Measurements from ENCODE around the gene ZNF280D.
"Not testable (repeated sequence)": the region's sequence is repeated elsewhere in the genome, so short reads cannot be mapped to it uniquely, and the experiment has no call there.

The ZNF280D gene, protein sequence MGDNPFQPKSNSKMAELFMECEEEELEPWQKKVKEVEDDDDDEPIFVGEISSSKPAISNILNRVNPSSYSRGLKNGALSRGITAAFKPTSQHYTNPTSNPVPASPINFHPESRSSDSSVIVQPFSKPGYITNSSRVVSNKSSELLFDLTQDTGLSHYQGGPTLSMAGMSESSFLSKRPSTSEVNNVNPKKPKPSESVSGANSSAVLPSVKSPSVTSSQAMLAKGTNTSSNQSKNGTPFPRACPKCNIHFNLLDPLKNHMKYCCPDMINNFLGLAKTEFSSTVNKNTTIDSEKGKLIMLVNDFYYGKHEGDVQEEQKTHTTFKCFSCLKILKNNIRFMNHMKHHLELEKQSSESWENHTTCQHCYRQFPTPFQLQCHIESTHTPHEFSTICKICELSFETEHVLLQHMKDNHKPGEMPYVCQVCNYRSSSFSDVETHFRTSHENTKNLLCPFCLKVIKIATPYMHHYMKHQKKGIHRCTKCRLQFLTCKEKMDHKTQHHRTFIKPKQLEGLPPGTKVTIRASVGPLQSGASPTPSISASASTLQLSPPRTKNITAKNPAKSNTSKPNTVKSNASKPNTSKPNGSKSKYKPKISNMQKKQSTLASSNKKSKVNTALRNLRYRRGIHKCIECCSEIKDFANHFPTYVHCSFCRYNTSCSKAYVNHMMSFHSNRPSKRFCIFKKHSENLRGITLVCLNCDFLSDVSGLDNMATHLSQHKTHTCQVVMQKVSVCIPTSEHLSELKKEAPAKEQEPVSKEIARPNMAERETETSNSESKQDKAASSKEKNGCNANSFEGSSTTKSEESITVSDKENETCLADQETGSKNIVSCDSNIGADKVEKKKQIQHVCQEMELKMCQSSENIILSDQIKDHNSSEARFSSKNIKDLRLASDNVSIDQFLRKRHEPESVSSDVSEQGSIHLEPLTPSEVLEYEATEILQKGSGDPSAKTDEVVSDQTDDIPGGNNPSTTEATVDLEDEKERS

DNA sequence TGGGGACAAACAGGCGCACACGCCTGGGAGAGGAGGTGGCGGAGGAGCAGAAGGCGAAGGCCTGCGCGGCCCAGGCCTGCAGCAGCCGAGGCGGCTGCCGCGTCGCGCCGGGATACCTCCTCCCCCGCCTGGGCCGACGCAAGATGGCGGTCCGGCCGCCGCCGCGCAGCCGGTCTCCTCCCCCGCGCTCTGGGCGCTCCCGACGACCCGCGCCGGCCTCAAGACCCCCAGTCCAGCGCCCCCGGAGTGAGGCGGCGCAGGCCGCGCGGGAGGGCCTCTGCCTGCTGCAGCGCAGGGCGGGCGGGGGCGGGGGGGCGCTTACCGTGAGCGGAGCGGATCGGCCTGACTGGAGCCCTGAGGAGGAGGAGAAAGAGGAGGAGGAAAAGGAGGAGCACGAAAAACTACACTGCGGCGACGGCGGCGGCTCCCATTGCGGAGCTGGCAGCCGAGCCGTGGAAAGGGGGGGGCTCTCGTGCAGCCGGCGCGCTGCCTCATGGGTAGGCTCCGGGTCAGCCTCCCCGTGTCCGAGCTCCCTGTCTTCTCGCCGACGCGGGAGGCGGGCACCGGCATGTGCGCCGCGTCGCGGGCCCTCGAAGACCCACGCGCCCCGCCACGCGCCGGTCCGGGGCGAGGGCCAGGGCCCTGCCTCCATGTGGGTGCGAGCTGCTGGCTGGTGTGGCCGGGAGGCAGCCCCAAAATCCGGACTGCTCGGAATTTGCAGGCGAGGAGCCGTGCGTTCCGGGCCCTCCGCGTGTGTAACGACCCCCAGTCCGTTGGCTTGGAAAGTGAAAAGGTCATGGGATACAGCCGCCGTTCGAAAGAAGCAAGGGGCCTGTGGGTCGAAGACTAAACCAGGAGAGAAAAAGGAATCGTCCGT, at the start of gene ZNF280D:
TSS of gene ZNF280D (minus strand) at position 374 of the 877 bp plus-strand sequence. CDS start 26,400 bp downstream, outside the sequence.
- DNase-seq (ENCODE audit: low read depth in 4 of 4, low spot score in 1 of 4), result peak; percentile 44 to 73 (median 62)

DNA sequence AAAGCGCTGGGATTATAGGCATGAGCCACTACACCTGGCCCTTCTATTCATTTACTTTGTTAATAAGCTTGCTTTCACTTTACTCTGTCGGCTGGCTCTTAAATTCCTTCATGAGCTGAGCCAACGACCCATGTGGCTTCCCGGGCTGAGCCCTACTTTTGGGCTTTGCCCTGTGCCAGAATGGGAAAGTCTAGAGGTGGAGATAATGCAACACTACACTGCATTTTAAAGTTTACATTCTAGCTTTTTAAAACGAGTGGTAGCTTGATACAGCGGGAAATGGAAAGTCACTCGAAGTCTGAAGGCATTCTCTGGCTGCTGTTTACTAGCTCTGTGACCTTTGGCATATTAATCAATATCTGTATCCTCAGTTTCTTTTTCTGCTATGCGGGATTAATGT, 49.0 kb upstream of the ZNF280D start:
- DNase-seq (ENCODE audit: low read depth in 4 of 4, low spot score in 1 of 4), result no peak

DNA sequence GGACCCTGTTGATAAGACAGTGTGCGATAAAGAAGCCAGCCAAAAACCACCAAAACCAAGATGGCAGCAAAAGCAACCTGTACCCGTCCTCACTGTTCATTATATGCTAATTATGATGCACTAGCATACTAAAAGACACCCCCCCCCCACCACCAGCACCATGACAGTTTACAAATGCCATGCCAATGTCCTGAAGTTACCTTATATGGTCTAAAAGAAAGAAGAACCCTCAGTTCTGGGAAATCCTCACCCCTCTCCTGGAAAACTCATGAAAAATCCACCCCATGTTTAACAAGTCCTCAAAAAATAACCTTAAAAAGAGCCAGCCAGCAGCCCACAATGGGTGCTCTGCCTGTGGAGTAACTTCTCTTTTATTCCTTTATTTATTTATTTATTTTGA, 48.4 kb upstream of the ZNF280D start:
- no peak for DNase-seq (ENCODE audit: low read depth in 4 of 4, low spot score in 1 of 4)

DNA sequence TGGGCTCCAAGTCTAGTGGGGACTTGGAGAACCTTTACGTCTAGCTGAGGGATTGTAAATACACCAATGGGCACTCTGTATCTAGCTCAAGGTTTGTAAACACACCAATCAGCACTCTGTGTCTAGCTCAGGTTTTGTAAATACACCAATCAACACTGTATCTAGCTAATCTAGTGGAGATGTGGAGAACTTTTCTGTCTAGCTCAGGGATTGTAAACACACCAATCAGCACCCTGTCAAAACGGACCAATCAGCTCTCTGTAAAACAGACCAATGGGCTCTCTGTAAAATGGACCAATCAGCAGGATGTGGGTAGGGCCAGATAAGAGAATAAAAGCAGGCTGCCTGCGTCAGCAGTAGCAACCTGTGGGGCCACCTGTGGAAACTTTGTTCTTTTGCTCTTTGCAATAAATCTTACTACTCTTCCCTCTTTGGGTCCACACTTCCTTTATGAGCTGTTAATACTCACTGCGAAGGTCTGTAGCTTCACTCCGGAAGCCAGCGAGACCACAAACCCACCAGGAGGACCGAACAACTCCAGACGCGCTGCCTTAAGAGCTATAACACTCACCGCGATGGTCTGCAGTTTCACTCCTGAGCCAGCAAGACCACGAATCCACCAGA, 46.9 kb upstream of the ZNF280D start:
- DNase-seq (ENCODE audit: low read depth in 4 of 4, low spot score in 1 of 4), result not testable (repeated sequence)

DNA sequence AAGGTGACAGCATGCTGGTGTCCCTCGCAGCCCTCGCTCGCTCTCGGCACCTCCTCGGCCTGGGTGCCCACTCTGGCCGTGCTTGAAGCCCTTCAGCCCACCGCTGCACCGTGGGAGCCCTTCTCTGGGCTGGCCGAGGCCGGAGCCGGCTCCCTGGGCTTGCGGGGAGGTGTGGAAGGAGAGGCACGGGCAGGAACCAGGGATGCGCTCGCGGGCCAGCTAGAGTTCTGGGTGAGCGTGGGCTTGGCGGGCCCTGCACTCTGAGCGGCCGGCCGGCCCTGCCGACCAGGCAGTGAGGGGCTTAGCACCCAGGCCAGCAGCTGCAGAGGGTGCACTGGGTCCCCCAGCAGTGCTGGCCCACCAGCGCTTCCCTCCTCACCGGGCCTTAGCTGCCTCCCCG, 46.1 kb upstream of the ZNF280D start:
- DNase-seq (ENCODE audit: low read depth in 4 of 4, low spot score in 1 of 4), result not testable (repeated sequence)

DNA sequence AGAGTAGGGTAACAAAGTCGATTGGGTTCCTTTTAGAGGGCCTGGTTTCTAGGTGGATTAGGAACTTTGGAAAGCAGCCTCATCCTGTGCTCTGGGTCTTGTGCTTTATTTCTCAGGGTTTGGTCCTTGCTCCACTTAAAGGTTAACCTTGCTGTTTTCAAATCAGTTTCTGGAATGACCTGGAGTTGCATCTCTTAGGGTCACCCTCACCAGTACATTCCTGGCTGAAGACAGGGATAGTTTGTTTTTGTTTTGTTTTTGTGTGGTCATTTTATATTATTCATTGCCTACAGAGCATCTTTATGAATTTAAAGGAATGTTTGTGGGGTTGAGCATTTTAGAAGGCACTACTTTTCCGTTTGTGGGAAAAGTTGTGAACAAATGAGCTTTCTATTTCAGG, 45.5 kb upstream of the ZNF280D start:
- no peak for DNase-seq (ENCODE audit: low read depth in 4 of 4, low spot score in 1 of 4)

DNA sequence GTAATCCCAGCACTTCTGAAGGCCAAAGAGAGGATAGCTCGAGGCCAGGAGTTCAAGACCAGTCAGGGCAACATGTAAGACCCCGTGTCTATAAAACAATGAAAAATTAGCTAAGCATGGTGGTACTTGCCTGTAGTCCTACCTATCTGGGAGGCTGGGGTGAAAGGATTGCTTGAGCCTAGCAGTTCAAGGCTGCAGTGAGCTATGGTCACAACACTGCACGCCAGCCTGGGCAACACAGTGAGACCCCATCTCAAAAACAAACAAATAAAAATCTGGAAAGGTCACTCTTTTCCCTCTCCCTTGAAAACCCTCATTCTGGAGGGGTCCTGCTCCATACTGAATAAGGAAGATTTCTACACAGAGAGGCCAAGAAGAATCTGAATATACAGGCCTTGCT, 43.5 kb upstream of the ZNF280D start:
- no peak for DNase-seq (ENCODE audit: low read depth in 4 of 4, low spot score in 1 of 4)

DNA sequence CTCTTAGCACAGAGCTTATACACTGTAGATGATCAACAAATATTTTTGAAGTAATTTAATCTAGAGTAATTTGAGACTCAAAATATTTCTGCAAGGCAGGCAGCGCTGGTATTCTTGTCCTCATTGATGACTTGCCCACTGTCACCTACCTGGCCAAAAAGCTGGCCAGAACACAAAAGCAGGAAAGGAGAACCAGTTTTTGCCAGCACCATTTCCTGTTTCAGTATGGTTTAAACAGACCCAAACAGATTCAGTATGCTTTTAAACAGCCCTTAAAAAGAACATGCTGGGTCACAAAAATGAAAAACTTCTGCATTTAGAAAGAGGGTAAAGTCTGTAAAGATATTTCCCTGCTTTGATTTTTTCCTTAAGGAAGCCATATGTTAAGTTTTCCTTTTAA, 42.3 kb upstream of the ZNF280D start:
- no peak for DNase-seq (ENCODE audit: low read depth in 4 of 4, low spot score in 1 of 4)

DNA sequence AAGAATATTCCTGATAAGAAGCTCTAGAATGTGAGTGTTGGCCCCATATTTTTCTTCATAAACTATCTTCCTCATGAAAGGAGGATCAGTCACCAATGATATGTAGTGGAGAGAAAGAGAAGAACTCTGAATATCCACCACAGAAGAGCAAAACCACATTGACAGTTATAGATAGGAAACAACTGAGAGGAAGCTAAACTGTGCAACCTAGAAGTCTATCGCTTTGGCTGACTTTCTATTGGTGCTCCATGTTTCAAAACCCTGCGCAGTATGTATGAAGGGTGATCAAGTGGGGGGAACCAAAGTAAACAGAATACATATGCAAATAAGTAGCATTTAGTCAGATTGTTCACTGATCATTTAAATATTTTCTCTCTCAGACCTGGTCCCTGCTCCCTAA, 41.0 kb upstream of the ZNF280D start:
- no peak for DNase-seq (ENCODE audit: low read depth in 4 of 4, low spot score in 1 of 4)

DNA sequence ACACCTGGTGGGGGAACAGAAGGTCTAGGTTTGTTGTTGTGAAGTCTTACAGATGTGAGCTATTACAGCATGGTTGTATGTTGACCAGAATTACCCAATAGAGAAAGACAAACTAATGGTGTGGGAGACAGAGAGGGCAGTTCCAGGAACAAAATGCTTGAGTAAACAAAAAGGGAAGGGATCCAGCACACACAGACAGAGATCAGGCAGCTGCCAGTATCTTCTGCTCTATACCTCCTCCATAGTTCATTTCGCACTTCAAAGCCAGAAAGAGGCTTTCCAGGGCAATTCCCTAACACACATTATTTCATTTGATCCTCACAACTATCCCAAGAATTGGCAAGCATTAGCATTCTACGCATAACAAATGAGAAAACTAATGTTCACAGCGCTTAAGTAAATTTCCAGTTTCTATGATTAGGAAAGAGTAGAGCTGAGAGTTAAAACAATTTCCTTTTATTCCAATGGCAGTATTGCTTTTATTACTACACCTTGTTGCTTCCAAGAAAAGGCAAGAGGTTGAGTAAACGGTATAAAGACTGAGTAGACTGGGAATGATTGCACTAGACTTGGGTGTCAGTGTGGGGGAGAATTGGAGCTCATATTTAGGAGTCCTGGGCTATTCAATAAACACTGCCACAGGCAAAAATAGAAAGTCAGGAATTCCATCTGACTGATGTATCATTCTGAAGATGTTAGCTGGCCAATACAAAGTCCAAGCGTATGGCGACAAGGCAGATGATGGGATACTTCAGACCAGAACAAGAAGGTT, 39.7 kb upstream of the ZNF280D start:
- no peak for DNase-seq (ENCODE audit: low read depth in 4 of 4, low spot score in 1 of 4)

DNA sequence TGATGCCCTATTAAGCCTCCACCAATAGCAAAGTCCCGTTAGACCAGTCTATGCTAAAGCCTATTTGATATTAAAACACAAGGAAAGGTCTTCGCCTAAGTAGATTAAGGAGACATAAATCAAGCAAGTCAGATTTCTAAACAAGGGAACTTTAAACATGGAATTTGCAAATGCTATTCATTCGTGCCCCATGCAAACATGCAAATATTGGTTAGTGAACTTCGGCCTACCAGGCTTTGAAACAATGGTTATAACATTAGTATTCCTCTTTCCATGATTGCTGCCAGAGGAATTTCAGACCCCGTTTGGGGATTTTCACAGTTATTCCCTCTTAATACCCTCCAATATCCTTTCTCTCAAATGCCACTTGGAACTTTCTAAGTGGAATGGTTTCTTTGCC, 36.9 kb upstream of the ZNF280D start:
- DNase-seq (ENCODE audit: low read depth in 4 of 4, low spot score in 1 of 4), result no peak

DNA sequence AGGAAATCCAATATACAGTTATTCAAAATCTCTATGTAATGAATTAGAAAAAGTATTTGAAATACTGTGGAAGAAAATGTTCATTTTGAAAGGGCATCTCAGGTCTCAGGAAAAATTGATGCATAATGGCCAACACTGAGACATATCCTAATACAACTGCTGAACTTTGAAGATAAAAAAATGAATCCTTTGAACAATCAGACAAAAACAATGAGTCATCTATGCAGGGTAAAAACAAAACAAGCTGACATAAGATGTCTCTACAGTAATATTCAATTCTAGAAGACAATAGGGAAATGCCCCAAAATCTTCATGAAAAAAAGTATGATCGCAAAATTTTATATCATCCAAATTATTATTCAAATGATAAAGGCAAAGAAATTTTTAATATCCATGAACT, 34.0 kb upstream of the ZNF280D start:
- no peak for DNase-seq (ENCODE audit: low read depth in 4 of 4, low spot score in 1 of 4)

DNA sequence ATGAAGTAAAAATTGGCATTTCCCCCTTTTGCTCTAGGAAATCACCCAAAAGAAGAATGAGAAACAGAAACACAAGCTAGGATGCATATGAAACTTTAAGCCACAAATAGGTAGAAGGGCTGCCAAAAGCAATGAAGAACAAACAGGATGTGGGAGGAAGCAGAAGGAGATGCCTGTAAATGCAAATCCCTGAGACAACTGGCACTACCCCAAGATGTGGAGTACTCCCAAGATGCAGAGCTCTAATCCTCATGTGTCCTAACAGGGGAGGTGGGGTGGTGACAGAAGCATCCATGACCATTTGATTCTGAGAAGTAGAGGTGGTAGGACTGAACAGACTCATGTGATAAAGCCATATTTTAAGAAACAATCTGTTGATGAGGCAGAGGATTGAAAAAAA, 31.9 kb upstream of the ZNF280D start:
- no peak for DNase-seq (ENCODE audit: low read depth in 4 of 4, low spot score in 1 of 4)

DNA sequence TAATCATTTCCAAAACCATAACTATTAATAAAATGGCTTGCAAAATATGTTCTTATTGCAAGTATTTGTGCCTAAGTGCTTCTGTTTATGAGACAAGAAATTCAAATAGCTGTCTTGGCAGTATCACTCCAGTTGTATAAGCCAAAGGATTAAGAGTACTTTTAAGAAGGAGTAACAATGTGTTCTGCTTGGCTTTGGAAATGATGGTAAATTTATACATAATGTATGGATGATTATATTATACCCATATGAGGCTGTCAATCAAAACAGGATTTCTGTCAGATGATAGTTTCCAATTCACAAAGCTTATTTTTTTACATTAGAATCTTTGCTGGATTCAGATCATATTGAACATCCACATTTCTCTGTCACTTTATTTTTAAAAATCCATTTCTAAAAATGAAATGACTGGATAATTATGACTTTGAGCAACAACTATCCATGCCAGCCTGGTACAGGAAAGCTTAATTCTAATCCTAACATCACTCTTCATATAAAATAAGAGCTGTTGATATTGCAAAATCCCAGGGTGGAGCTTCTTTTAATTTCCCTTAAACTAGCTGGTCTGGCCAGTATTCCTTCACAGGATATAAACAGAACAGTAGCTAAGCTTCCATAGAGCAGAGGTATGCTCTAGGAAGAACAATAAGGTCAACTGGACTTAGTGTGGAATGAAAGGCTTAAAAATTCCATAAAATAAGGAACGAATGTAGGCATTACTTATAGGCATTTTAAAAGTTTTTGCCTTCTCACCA, 30.0 kb upstream of the ZNF280D start:
- DNase-seq (ENCODE audit: low read depth in 4 of 4, low spot score in 1 of 4), result no peak

DNA sequence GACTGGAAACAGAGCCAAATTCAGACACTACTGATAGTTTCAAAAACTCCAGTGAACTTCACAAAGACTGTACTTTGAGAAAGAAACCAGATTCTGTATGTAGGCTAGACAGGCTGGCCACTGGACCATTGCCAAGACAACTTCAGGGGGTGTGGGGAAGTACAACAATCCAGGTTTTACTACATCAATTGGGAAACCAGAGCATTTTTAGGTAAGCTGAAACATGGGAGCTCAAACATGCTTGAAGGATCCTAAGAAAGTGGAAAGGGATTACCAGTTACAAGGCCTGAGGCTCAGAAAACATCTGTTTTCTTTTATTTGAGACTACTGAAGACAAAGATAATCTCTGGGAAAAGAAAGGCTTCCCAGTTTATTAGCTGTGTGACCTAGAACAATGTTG, 26.9 kb upstream of the ZNF280D start:
- DNase-seq (ENCODE audit: low read depth in 4 of 4, low spot score in 1 of 4), result no peak

DNA sequence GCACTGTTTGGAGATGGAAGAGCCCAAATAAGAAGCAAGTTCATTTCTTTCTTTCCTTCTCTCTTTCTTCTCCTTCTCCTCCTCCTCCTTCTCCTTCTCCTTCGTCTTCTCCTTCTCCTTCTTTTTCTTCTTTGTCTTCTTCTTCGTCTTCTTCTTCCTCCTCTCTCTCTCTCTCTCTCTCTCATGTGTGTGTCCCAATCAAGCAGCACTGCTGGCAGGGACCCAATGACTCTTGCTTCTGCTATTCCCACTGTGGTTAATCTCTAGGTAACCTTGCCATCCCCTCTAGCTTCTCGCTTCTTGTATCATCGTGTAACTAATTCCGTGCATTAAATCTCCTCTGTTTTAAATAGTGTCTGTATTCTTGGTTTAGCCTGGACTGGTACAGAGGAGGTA, 26.1 kb upstream of the ZNF280D start:
- DNase-seq (ENCODE audit: low read depth in 4 of 4, low spot score in 1 of 4), result no peak

DNA sequence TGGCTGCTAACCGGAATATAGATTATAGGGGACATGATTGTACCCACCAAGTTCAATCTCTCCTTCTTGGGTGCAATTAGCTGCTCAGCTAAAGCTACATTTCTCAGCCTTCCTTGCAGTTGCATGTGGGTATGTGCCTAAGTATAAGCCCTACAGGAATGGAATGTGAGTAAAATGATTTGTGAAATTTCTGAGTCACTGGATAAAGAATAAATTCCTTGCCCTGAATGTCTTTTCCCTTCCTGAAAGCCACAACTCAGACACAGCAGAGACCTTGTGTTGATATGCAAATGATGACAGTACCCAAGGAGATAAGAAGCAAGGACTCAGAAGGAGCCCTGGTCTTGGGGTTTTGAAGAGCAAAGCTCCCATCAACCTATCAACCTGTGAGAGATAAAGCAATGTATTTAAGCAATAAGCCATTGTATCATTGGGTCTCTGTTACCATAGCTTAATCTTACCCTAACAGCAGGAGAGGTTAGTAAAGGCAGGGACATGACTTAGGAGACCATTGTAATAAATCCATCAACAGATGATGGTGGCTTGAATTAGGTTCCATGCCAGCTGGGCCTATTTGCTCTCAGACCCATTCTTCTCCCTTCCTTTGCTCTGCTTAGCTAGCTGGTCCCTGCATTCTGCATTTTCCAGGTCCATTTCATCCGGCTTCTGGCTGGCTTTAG, 25.6 kb upstream of the ZNF280D start:
- DNase-seq (ENCODE audit: low read depth in 4 of 4, low spot score in 1 of 4), result no peak

DNA sequence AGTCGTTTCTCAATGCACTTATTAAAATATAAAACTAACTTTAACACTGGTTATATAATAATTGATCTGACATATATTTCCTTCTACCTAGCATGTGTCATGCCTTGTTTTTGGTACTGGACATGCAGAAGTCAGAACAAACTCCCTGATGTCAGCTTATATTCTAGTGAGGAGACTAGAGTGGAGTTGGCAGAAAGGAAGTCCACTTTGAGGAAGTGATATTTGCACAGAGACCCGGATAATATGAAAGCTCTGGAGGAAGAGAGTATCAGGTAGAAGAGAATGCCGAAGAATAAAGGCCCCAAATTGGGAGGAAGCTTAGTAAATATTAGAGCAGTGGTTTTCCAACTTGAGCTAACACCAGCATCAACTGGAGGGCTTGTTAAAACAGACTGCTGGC, 24.6 kb upstream of the ZNF280D start:
- no peak for DNase-seq (ENCODE audit: low read depth in 4 of 4, low spot score in 1 of 4)

All from stimulated activated CD4-positive, alpha-beta T cell treated with anti-CD3 and anti-CD28 coated beads, Interleukin-1b, Interleukin-23, amount 100 ng/mL, for 24 hours (primary cell).